DOHH2 (cell line): ENCODE measurements around the gene CAPZB.
"Not testable (repeated sequence)": the region's sequence is repeated elsewhere in the genome, so short reads cannot be mapped to it uniquely, and the experiment has no call there.

Experiments used
- EZH2phosphoT487 ChIP-seq: fragments of 200-600 bp; sonication (generic); IDR thresholded peaks from 2 replicates; pipeline ENCODE4 v1.6.1; 2017; ENCODE audit warnings: borderline replicate concordance, mild to moderate bottlenecking, antibody characterized with exemption, low read length, moderate library complexity, mixed read lengths
- TF ChIP-seq, protein P1 (sequence below): fragments of 200-600 bp; sonication (generic); IDR thresholded peaks from one replicate; pipeline ENCODE4 v1.5.1; 2014; ENCODE audit warnings: antibody characterized with exemption, mild to moderate bottlenecking, low read depth, low read length; ENCODE audit not compliant: poor library complexity, severe bottlenecking

GRCh38 chr1:19522570-19522969 lies 37.2 kb upstream of the CAPZB start:
- TF ChIP-seq, protein P1, sequence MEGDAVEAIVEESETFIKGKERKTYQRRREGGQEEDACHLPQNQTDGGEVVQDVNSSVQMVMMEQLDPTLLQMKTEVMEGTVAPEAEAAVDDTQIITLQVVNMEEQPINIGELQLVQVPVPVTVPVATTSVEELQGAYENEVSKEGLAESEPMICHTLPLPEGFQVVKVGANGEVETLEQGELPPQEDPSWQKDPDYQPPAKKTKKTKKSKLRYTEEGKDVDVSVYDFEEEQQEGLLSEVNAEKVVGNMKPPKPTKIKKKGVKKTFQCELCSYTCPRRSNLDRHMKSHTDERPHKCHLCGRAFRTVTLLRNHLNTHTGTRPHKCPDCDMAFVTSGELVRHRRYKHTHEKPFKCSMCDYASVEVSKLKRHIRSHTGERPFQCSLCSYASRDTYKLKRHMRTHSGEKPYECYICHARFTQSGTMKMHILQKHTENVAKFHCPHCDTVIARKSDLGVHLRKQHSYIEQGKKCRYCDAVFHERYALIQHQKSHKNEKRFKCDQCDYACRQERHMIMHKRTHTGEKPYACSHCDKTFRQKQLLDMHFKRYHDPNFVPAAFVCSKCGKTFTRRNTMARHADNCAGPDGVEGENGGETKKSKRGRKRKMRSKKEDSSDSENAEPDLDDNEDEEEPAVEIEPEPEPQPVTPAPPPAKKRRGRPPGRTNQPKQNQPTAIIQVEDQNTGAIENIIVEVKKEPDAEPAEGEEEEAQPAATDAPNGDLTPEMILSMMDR = not testable (repeated sequence)
- not testable (repeated sequence) for TF ChIP-seq EZH2phosphoT487
